ENCODE results near the gene NVL. TPM values are rescaled to one million over a fixed set of nuclear protein-coding genes. Genes with fewer than 3 reads are reported as not detected.

Gene NVL
- total and polyA plus RNA-seq, 2 donors (not counting 3 experiments of a cell fraction or from before 2014, with no cell fraction given): 16.7 to 30.3 TPM

- intact Hi-C loops (cut with micrococcal nuclease) (no loop called here), dilution Hi-C loops (cut with MboI; ENCODE audit: extremely low pct_ligation_motif_present, low sequenced_read_pairs) (no loop called here)
- H2AFZ ChIP-seq (ENCODE audit: low read depth, low read length): no peak overlapping the region
- POLR2A ChIA-PET: no interaction called here
- H3K9me3 ChIP-seq (replicated peaks; ENCODE audit: control insufficient read depth, insufficient read depth, low read length): no peaks in the 10 kb centered on the region
- no peaks in the 10 kb centered on the region for H3K9me1 ChIP-seq (replicated peaks; ENCODE audit: control insufficient read depth, extremely low read depth, insufficient read depth, low read length)
- no peaks in the 10 kb centered on the region for H4K20me1 ChIP-seq (replicated peaks; ENCODE audit: control insufficient read depth, extremely low read depth, insufficient read depth, low read length)
- no TSS peak for BruUV-seq (replicated peaks)
- peaks cover 18 to 19% of the 10 kb centered on the region in 2 experiments for H3K36me3 ChIP-seq (ENCODE audit: control insufficient read depth in 2 of 2, extremely low read depth in 1 of 2, insufficient read depth in 2 of 2, low read length in 2 of 2)
- DNase-seq (ENCODE audit: low read depth, low spot score) (no peak), FAIRE-seq (no peak)
- H3K9ac ChIP-seq (replicated peaks; ENCODE audit: extremely low read depth, insufficient read depth, low read length): no peak overlapping the region
- H3K27ac ChIP-seq (ENCODE audit: insufficient read depth, low read depth, low read length): no peak overlapping the region
- CTCF ChIA-PET: interaction anchor here (0.7 to 0.8 kb wide), 2 partner anchors 8 to 112 kb away, joined by 3 to 4 read pairs; no protein-coding TSS in a partner anchor
- no peaks in the 10 kb centered on the region for H3K79me2 ChIP-seq (ENCODE audit: control insufficient read depth, insufficient read depth, low read length)
- H3K4me1 ChIP-seq (ENCODE audit: control insufficient read depth, extremely low read depth, insufficient read depth, low read length): no peaks in the 10 kb centered on the region
- H3K4me3 ChIP-seq (replicated peaks in 1 of 3; ENCODE audit: insufficient read depth in 1 of 3, low read depth in 1 of 3, low read length in 3 of 3): no peak overlapping the region
- no peaks in the 10 kb centered on the region for H3K27me3 ChIP-seq (ENCODE audit: control insufficient read depth in 2 of 2, insufficient read depth in 2 of 2, low read length in 2 of 2)
- TF ChIP-seq CTCF (IDR thresholded peaks at IDR 0.05; ENCODE audit: extremely low read depth in 1 of 2, insufficient read depth in 1 of 2, low read depth in 1 of 2, low read length in 2 of 2) (no peak), POLR2AphosphoS5 (IDR thresholded peaks at IDR 0.05; ENCODE audit: insufficient read depth, low read depth, low read length) (no peak), EZH2 (IDR thresholded peaks at IDR 0.05; ENCODE audit: borderline replicate concordance, low read depth, low read length, severe bottlenecking) (no peak), MAX (IDR thresholded peaks at IDR 0.05; ENCODE audit: insufficient read depth, insufficient read length) (no peak), POLR2A (IDR thresholded peaks at IDR 0.05; ENCODE audit: low read depth, low read length) (no peak), MYC (IDR thresholded peaks at IDR 0.05; ENCODE audit: low read depth, low read length) (no peak), JUN (IDR thresholded peaks at IDR 0.05; ENCODE audit: borderline replicate concordance, insufficient read depth, insufficient read length, low read depth) (no peak), GATA2 (IDR thresholded peaks at IDR 0.05; ENCODE audit: insufficient read depth, insufficient read length, low read depth, low read length) (no peak), FOS (IDR thresholded peaks at IDR 0.05; ENCODE audit: borderline replicate concordance, insufficient read depth, low read length) (no peak)
- no peak overlapping the region for H3K4me2 ChIP-seq (ENCODE audit: insufficient read depth, low read length)
These were observed 37.6 kb downstream of the NVL start for GRCh38 chr1:224292419-224292818.

Data from endothelial cell of umbilical vein (primary cell).